Astrocyte (in vitro differentiated cells and primary cell): ENCODE results near the gene PCBP3. TPM values are rescaled to one million over a fixed set of nuclear protein-coding genes. Genes with fewer than 3 reads are reported as not detected.

Experiments
- DNase-seq: peaks from one replicate; pipeline ENCODE4 v3.0.0-alpha.2; 2010; ENCODE audit warnings: low read depth
- FAIRE-seq: peaks from 2 replicates; lab custom pipeline; 2011; peaks lifted over from hg19 to GRCh38; lab: Jason Lieb, UNC
- H2AFZ ChIP-seq: 2 replicates; pipeline ENCODE4 v1.6.0; 2012; ENCODE audit warnings: low read depth, low read length, inconsistent platforms
- H3K27ac ChIP-seq: 2 replicates; pipeline ENCODE4 v1.5.1; 2011; ENCODE audit warnings: low read depth, low read length, inconsistent platforms
- H3K27me3 ChIP-seq: 2 replicates; pipeline ENCODE4 v1.6.0; 2011; ENCODE audit warnings: low read length, inconsistent platforms; ENCODE audit not compliant: insufficient read depth
- H3K36me3 ChIP-seq: 2 replicates; pipeline ENCODE4 v1.5.1; 2011; ENCODE audit warnings: low read length, inconsistent platforms; ENCODE audit not compliant: insufficient read depth
- H3K4me1 ChIP-seq: 2 replicates; pipeline ENCODE4 v1.5.1; 2011; ENCODE audit warnings: low read length, inconsistent platforms; ENCODE audit not compliant: insufficient read depth
- H3K4me2 ChIP-seq: 2 replicates; pipeline ENCODE4 v1.6.0; 2012; ENCODE audit warnings: low read length, inconsistent platforms
- H3K4me3 ChIP-seq: 2 replicates; pipeline ENCODE4 v1.5.1; 2011; ENCODE audit warnings: low read depth, mild to moderate bottlenecking, low read length, inconsistent platforms; ENCODE audit not compliant: insufficient read depth
- H3K79me2 ChIP-seq: 2 replicates; pipeline ENCODE4 v1.6.0; 2012; ENCODE audit warnings: mild to moderate bottlenecking, low read length, inconsistent platforms; ENCODE audit not compliant: insufficient read depth
- H3K9ac ChIP-seq: 2 replicates; pipeline ENCODE4 v1.6.0; 2012; ENCODE audit warnings: mild to moderate bottlenecking, low read length, inconsistent platforms
- H3K9me3 ChIP-seq: 2 replicates; pipeline ENCODE4 v1.5.1; 2012; ENCODE audit warnings: low read depth, mild to moderate bottlenecking, low read length, inconsistent platforms; ENCODE audit not compliant: insufficient read depth
- H4K20me1 ChIP-seq: 2 replicates; pipeline ENCODE4 v1.6.0; 2012; ENCODE audit warnings: low read length, inconsistent platforms; ENCODE audit not compliant: insufficient read depth
- H3K27ac Mint-ChIP-seq: one replicate; pipeline ENCODE4 v1.8.0; 2021; ENCODE audit warnings: mild to moderate bottlenecking, mixed read lengths; ENCODE audit not compliant: unreplicated experiment
- H3K27me3 Mint-ChIP-seq: one replicate; pipeline ENCODE4 v1.8.0; 2021; ENCODE audit warnings: low read depth, mixed read lengths; ENCODE audit not compliant: unreplicated experiment
- H3K36me3 Mint-ChIP-seq: one replicate; pipeline ENCODE4 v1.8.0; 2021; ENCODE audit warnings: low read depth, mixed read lengths; ENCODE audit not compliant: unreplicated experiment
- H3K4me1 Mint-ChIP-seq: one replicate; pipeline ENCODE4 v1.8.0; 2021; ENCODE audit warnings: low read depth, mixed read lengths; ENCODE audit not compliant: unreplicated experiment
- H3K4me3 Mint-ChIP-seq: one replicate; pipeline ENCODE4 v1.8.0; 2021; ENCODE audit warnings: mild to moderate bottlenecking, moderate library complexity, mixed read lengths; ENCODE audit not compliant: unreplicated experiment
- H3K9me3 Mint-ChIP-seq: one replicate; pipeline ENCODE4 v1.8.0; 2021; ENCODE audit warnings: mild to moderate bottlenecking, mixed read lengths; ENCODE audit not compliant: unreplicated experiment
- CTCF ChIP-seq: IDR thresholded peaks from 2 replicates; pipeline ENCODE4 v1.5.1; 2011; ENCODE audit warnings: low read depth, mild to moderate bottlenecking, inconsistent platforms, low read length, moderate library complexity; ENCODE audit not compliant: insufficient read depth
- EZH2 ChIP-seq: IDR thresholded peaks from 2 replicates; pipeline ENCODE4 v1.6.1; 2012; ENCODE audit warnings: mild to moderate bottlenecking, low read length, inconsistent platforms; ENCODE audit not compliant: insufficient read depth
- total RNA-seq: library from RNA; stranded (reverse); gene quantifications from 2 replicates; pipeline ENCODE4 v1.2.1, GENCODE V29; 2021

PCBP3 gene
- total RNA-seq, 1 donor from 2014 or later, result 1.8 TPM

GRCh38 chr21:45745256-45745655, 101.7 kb downstream of the PCBP3 start:
- Histone ChIP-seq H3K27me3 (no peaks in the 10 kb centered on the region), H3K4me2 (no peak overlapping the region), H3K36me3 (no peaks in the 10 kb centered on the region), H4K20me1 (peaks cover 11% of the 10 kb centered on the region), H3K4me1 (no peaks in the 10 kb centered on the region), H3K9ac (no peak overlapping the region), H3K9me3 (peaks cover 3% of the 10 kb centered on the region), H3K79me2 (no peaks in the 10 kb centered on the region), H3K27ac (no peak overlapping the region), H3K4me3 (no peak overlapping the region), H2AFZ (no peak overlapping the region)
- Mint-ChIP-seq H3K27me3 (peaks cover 19% of the 10 kb centered on the region), H3K9me3 (peaks cover 5% of the 10 kb centered on the region), H3K4me1 (peaks cover 4% of the 10 kb centered on the region), H3K36me3 (peaks cover 12% of the 10 kb centered on the region), H3K27ac (no peak overlapping the region), H3K4me3 (no peak overlapping the region)
- no peak for DNase-seq
- no peak for TF ChIP-seq EZH2
- TF ChIP-seq CTCF, result no peak
- FAIRE-seq, result no peak

GRCh38 chr21:45747233-45747766, 103.8 kb downstream of the PCBP3 start:
- DNase-seq (no peak), FAIRE-seq (no peak)
- Histone ChIP-seq H3K27ac (no peak overlapping the region), H4K20me1 (peaks cover 7% of the 10 kb centered on the region), H3K79me2 (no peaks in the 10 kb centered on the region), H3K36me3 (no peaks in the 10 kb centered on the region), H3K27me3 (no peaks in the 10 kb centered on the region), H3K4me1 (no peaks in the 10 kb centered on the region), H3K4me3 (no peak overlapping the region), H2AFZ (no peak overlapping the region), H3K9me3 (peaks cover 3% of the 10 kb centered on the region), H3K4me2 (peak overlapping the region; percentile 35), H3K9ac (no peak overlapping the region)
- TF ChIP-seq CTCF (no peak), EZH2 (no peak)
- H3K4me1 Mint-ChIP-seq, result peaks cover 2% of the 10 kb centered on the region
- H3K27me3 Mint-ChIP-seq, result peaks cover 22% of the 10 kb centered on the region
- H3K9me3 Mint-ChIP-seq, result peaks cover 5% of the 10 kb centered on the region
- peaks cover 12% of the 10 kb centered on the region for H3K36me3 Mint-ChIP-seq
- no peak overlapping the region for H3K4me3 Mint-ChIP-seq
- H3K27ac Mint-ChIP-seq, result no peak overlapping the region

- Histone ChIP-seq H3K79me2 (no peaks in the 10 kb centered on the region), H3K9me3 (peaks cover 3% of the 10 kb centered on the region), H3K4me2 (peak overlapping the region; percentile 35), H2AFZ (no peak overlapping the region), H3K4me1 (no peaks in the 10 kb centered on the region), H3K4me3 (no peak overlapping the region), H3K27ac (no peak overlapping the region), H3K9ac (no peak overlapping the region), H4K20me1 (peaks cover 7% of the 10 kb centered on the region), H3K27me3 (no peaks in the 10 kb centered on the region), H3K36me3 (no peaks in the 10 kb centered on the region)
- H3K9me3 Mint-ChIP-seq, result peaks cover 5% of the 10 kb centered on the region
- H3K27ac Mint-ChIP-seq, result no peak overlapping the region
- TF ChIP-seq CTCF (no peak), EZH2 (no peak)
- peaks cover 12% of the 10 kb centered on the region for H3K36me3 Mint-ChIP-seq
- DNase-seq, result peak; percentile 35
- peaks cover 22% of the 10 kb centered on the region for H3K27me3 Mint-ChIP-seq
- no peak for FAIRE-seq
- no peak overlapping the region for H3K4me3 Mint-ChIP-seq
- H3K4me1 Mint-ChIP-seq, result no peaks in the 10 kb centered on the region
Observed at GRCh38 chr21:45747802-45748445, 104.4 kb downstream of the PCBP3 start.
